Measurements from ENCODE around the gene MYO3B.

DNA sequence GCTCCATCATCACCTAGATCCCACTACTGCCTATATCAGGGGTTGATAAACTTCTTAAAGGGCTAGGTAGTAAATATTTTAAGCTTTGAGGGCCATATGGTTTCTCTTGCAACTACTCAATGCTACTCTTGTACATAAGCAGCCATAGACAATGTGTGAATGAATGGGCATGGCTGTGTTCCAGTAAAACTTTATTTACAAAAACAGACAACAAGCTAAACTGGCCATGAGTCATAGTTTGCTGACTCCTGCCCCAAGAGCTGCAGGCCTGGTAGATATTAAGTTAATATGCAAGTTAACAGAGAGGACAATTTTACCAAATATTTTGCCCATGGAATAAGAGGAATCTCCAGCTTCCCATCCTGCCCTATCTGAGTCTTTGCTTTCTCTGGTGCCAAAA, 29.8 kb upstream of the MYO3B start:
- TF ChIP-seq, protein P1, sequence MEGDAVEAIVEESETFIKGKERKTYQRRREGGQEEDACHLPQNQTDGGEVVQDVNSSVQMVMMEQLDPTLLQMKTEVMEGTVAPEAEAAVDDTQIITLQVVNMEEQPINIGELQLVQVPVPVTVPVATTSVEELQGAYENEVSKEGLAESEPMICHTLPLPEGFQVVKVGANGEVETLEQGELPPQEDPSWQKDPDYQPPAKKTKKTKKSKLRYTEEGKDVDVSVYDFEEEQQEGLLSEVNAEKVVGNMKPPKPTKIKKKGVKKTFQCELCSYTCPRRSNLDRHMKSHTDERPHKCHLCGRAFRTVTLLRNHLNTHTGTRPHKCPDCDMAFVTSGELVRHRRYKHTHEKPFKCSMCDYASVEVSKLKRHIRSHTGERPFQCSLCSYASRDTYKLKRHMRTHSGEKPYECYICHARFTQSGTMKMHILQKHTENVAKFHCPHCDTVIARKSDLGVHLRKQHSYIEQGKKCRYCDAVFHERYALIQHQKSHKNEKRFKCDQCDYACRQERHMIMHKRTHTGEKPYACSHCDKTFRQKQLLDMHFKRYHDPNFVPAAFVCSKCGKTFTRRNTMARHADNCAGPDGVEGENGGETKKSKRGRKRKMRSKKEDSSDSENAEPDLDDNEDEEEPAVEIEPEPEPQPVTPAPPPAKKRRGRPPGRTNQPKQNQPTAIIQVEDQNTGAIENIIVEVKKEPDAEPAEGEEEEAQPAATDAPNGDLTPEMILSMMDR (IDR thresholded peaks at IDR 0.05): no peak
- no peak for TF ChIP-seq EZH2 (IDR thresholded peaks at IDR 0.05; ENCODE audit: borderline replicate concordance, insufficient read depth, low read depth, low read length, poor library complexity, severe bottlenecking)

Data from B cell (primary cell).